CD8-positive, alpha-beta memory T cell (primary cell): ENCODE measurements around the gene TMTC1. TPM values are rescaled to one million over a fixed set of nuclear protein-coding genes. Genes with fewer than 3 reads are reported as not detected.

Experiments used
- CTCF ChIA-PET: fragments of 350-600 bp; sonication (Branson Sonifier 250); formaldehyde crosslinking; loops from one replicate; lab custom pipeline; 2021; ENCODE audit warnings: antibody characterized with exemption; lab: Charles Lee
- POLR2A ChIA-PET: fragments of 350-600 bp; sonication (Branson Sonifier 250); formaldehyde crosslinking; loops from one replicate; lab custom pipeline; 2021; ENCODE audit warnings: antibody characterized with exemption; lab: Charles Lee
- DNase-seq, 5 donors: peaks; one replicate each; pipeline versions ENCODE4 v3.0.0 to v3.0.0-alpha.2; 2020 to 2022; ENCODE audit warnings: mixed read lengths in 1 of 5
- H3K27ac ChIP-seq: one replicate; pipeline ENCODE4 v1.7.0; 2013; ENCODE audit warnings: low read depth, mild to moderate bottlenecking, low read length, moderate library complexity
- H3K27me3 ChIP-seq: 2 replicates; pipeline ENCODE4 v1.7.0; 2013; ENCODE audit warnings: low read length, mild to moderate bottlenecking; ENCODE audit not compliant: insufficient read depth, poor library complexity, severe bottlenecking
- H3K36me3 ChIP-seq: 2 replicates; pipeline ENCODE4 v1.7.0; 2013; ENCODE audit warnings: mild to moderate bottlenecking, low read length, moderate library complexity; ENCODE audit not compliant: insufficient read depth
- H3K4me1 ChIP-seq: 2 replicates; pipeline ENCODE4 v1.7.0; 2013; ENCODE audit warnings: mild to moderate bottlenecking, low read length, moderate library complexity; ENCODE audit not compliant: insufficient read depth
- H3K4me3 ChIP-seq: 2 replicates; pipeline ENCODE4 v1.7.0; 2013; ENCODE audit warnings: mild to moderate bottlenecking, low read length
- H3K9me3 ChIP-seq: 2 replicates; pipeline ENCODE4 v1.7.0; 2013; ENCODE audit warnings: mild to moderate bottlenecking, low read length
- H3K27ac Mint-ChIP-seq, 8 donors: one replicate each; pipeline ENCODE4 v1.8.0; 2020 to 2021; ENCODE audit warnings: mixed read lengths in 8 of 8, mild to moderate bottlenecking in 6 of 8, inconsistent platforms in 3 of 8, moderate library complexity in 3 of 8
- H3K27me3 Mint-ChIP-seq, 2 donors: one replicate each; pipeline ENCODE4 v1.8.0; 2020 to 2021; ENCODE audit warnings: mixed read lengths in 2 of 2, mild to moderate bottlenecking in 1 of 2, moderate library complexity in 1 of 2
- H3K36me3 Mint-ChIP-seq, 3 donors: one replicate each; pipeline ENCODE4 v1.8.0; 2020 to 2021; ENCODE audit warnings: mixed read lengths in 3 of 3, inconsistent platforms in 1 of 3, mild to moderate bottlenecking in 1 of 3
- H3K4me1 Mint-ChIP-seq, 3 donors: one replicate each; pipeline ENCODE4 v1.8.0; 2020 to 2021; ENCODE audit warnings: mixed read lengths in 3 of 3, inconsistent platforms in 1 of 3, mild to moderate bottlenecking in 1 of 3
- H3K4me3 Mint-ChIP-seq, 7 donors: one replicate each; pipeline ENCODE4 v1.8.0; 2020 to 2021; ENCODE audit warnings: mixed read lengths in 7 of 7, mild to moderate bottlenecking in 6 of 7, moderate library complexity in 4 of 7, inconsistent platforms in 2 of 7
- H3K9me3 Mint-ChIP-seq, 5 donors: one replicate each; pipeline ENCODE4 v1.8.0; 2020 to 2022; ENCODE audit warnings: mixed read lengths in 5 of 5, mild to moderate bottlenecking in 3 of 5, moderate library complexity in 2 of 5, inconsistent platforms in 1 of 5
- polyA plus RNA-seq: library from polyadenylated mRNA; unstranded; fragments of 300-500 nt; fragmentation: Illumina TruSeq; gene quantifications from one replicate; pipeline ENCODE4 v1.2.3, GENCODE V29; 2021
- total RNA-seq, 2 experiments: library from RNA; stranded (reverse); gene quantifications; one replicate each; pipeline ENCODE4 v1.2.3, GENCODE V29; 2021

The TMTC1 gene
- total and polyA plus RNA-seq, 3 experiments from 2014 or later = not detected

GRCh38 chr12:29537298-29537697 lies 246.4 kb downstream of the TMTC1 start:
- H3K4me3 ChIP-seq = no peak overlapping the region
- Mint-ChIP-seq H3K36me3 (no peaks in the 10 kb centered on the region), H3K4me3 (no peak overlapping the region), H3K27ac (no peak overlapping the region), H3K9me3 (no peaks in the 10 kb centered on the region), H3K4me1 (no peaks in the 10 kb centered on the region), H3K27me3 (peaks cover 6 to 32% of the 10 kb centered on the region in 2 donors)
- H3K9me3 ChIP-seq = no peaks in the 10 kb centered on the region
- no peaks in the 10 kb centered on the region for H3K36me3 ChIP-seq
- no peak for DNase-seq
- CTCF ChIA-PET = no interaction called here
- POLR2A ChIA-PET = no interaction called here
- no peaks in the 10 kb centered on the region for H3K4me1 ChIP-seq
- no peak overlapping the region for H3K27ac ChIP-seq
- H3K27me3 ChIP-seq = no peaks in the 10 kb centered on the region

- POLR2A ChIA-PET = no interaction called here
- Mint-ChIP-seq H3K27ac (no peak overlapping the region), H3K27me3 (peaks cover 9 to 34% of the 10 kb centered on the region in 2 donors), H3K4me1 (no peaks in the 10 kb centered on the region), H3K36me3 (no peaks in the 10 kb centered on the region), H3K4me3 (no peak overlapping the region), H3K9me3 (no peaks in the 10 kb centered on the region)
- Histone ChIP-seq H3K9me3 (no peaks in the 10 kb centered on the region), H3K27ac (no peak overlapping the region), H3K27me3 (no peaks in the 10 kb centered on the region), H3K36me3 (no peaks in the 10 kb centered on the region), H3K4me3 (no peak overlapping the region), H3K4me1 (no peaks in the 10 kb centered on the region)
- DNase-seq = no peak
- CTCF ChIA-PET = no interaction called here
Measured at GRCh38 chr12:29534935-29535334, 248.8 kb downstream of the TMTC1 start.

GRCh38 chr12:29533815-29534489 lies 249.8 kb downstream of the TMTC1 start:
- no peaks in the 10 kb centered on the region for H3K27me3 ChIP-seq
- ChIA-PET POLR2A (no interaction called here), CTCF (interaction anchor here (0.5 to 1.6 kb wide), 2 partner anchors 14 to 64 kb away, joined by 3 to 6 read pairs; no protein-coding TSS in a partner anchor)
- H3K4me3 ChIP-seq = no peak overlapping the region
- H3K4me1 Mint-ChIP-seq = no peaks in the 10 kb centered on the region
- H3K27me3 Mint-ChIP-seq = peaks cover 9 to 38% of the 10 kb centered on the region in 2 donors
- H3K36me3 ChIP-seq = no peaks in the 10 kb centered on the region
- H3K4me3 Mint-ChIP-seq = no peak overlapping the region
- no peaks in the 10 kb centered on the region for H3K9me3 ChIP-seq
- no peaks in the 10 kb centered on the region for H3K9me3 Mint-ChIP-seq
- no peak overlapping the region for H3K27ac Mint-ChIP-seq
- no peaks in the 10 kb centered on the region for H3K36me3 Mint-ChIP-seq
- no peaks in the 10 kb centered on the region for H3K4me1 ChIP-seq
- no peak for DNase-seq
- no peak overlapping the region for H3K27ac ChIP-seq

GRCh38 chr12:29531471-29531870 lies 252.3 kb downstream of the TMTC1 start:
- Mint-ChIP-seq H3K36me3 (no peaks in the 10 kb centered on the region), H3K9me3 (no peaks in the 10 kb centered on the region), H3K4me1 (no peaks in the 10 kb centered on the region), H3K4me3 (no peak overlapping the region), H3K27ac (no peak overlapping the region), H3K27me3 (peaks cover 11 to 51% of the 10 kb centered on the region in 2 donors)
- H3K27me3 ChIP-seq = no peaks in the 10 kb centered on the region
- DNase-seq = no peak
- no peaks in the 10 kb centered on the region for H3K36me3 ChIP-seq
- H3K9me3 ChIP-seq = no peaks in the 10 kb centered on the region
- H3K4me1 ChIP-seq = no peaks in the 10 kb centered on the region
- no peak overlapping the region for H3K27ac ChIP-seq
- ChIA-PET CTCF (no interaction called here), POLR2A (no interaction called here)
- H3K4me3 ChIP-seq = no peak overlapping the region

GRCh38 chr12:29530436-29530835 lies 253.3 kb downstream of the TMTC1 start:
- no peaks in the 10 kb centered on the region for H3K4me1 ChIP-seq
- ChIA-PET POLR2A (no interaction called here), CTCF (interaction anchor here (0.8 kb wide), 1 partner anchor 9 kb away, joined by 3 read pairs; no protein-coding TSS in a partner anchor)
- no peaks in the 10 kb centered on the region for H3K36me3 Mint-ChIP-seq
- H3K27ac ChIP-seq = no peak overlapping the region
- H3K27me3 ChIP-seq = no peaks in the 10 kb centered on the region
- H3K9me3 ChIP-seq = no peaks in the 10 kb centered on the region
- no peaks in the 10 kb centered on the region for H3K9me3 Mint-ChIP-seq
- DNase-seq = no peak
- no peaks in the 10 kb centered on the region for H3K4me1 Mint-ChIP-seq
- H3K4me3 Mint-ChIP-seq = no peak overlapping the region
- H3K27ac Mint-ChIP-seq = no peak overlapping the region
- no peaks in the 10 kb centered on the region for H3K36me3 ChIP-seq
- H3K4me3 ChIP-seq = no peak overlapping the region
- peaks cover 11 to 47% of the 10 kb centered on the region in 2 donors for H3K27me3 Mint-ChIP-seq

GRCh38 chr12:29528161-29528560 lies 255.6 kb downstream of the TMTC1 start:
- peaks cover 7 to 44% of the 10 kb centered on the region in 2 donors for H3K27me3 Mint-ChIP-seq
- no peak overlapping the region for H3K4me3 ChIP-seq
- H3K36me3 Mint-ChIP-seq = no peaks in the 10 kb centered on the region
- H3K4me3 Mint-ChIP-seq = no peak overlapping the region
- no peaks in the 10 kb centered on the region for H3K9me3 ChIP-seq
- DNase-seq = no peak
- H3K27ac Mint-ChIP-seq = no peak overlapping the region
- ChIA-PET CTCF (no interaction called here), POLR2A (no interaction called here)
- no peaks in the 10 kb centered on the region for H3K9me3 Mint-ChIP-seq
- H3K27ac ChIP-seq = no peak overlapping the region
- H3K36me3 ChIP-seq = no peaks in the 10 kb centered on the region
- no peaks in the 10 kb centered on the region for H3K4me1 ChIP-seq
- no peaks in the 10 kb centered on the region for H3K4me1 Mint-ChIP-seq
- H3K27me3 ChIP-seq = no peaks in the 10 kb centered on the region

GRCh38 chr12:29521951-29522350 lies 261.8 kb downstream of the TMTC1 start:
- Histone ChIP-seq H3K27me3 (no peaks in the 10 kb centered on the region), H3K9me3 (no peaks in the 10 kb centered on the region), H3K36me3 (no peaks in the 10 kb centered on the region), H3K4me3 (no peak overlapping the region), H3K4me1 (no peaks in the 10 kb centered on the region), H3K27ac (no peak overlapping the region)
- DNase-seq = no peak
- Mint-ChIP-seq H3K27ac (no peak overlapping the region), H3K36me3 (no peaks in the 10 kb centered on the region), H3K27me3 (peaks cover 0 to 7% of the 10 kb centered on the region in 2 donors), H3K9me3 (no peaks in the 10 kb centered on the region), H3K4me3 (no peak overlapping the region), H3K4me1 (no peaks in the 10 kb centered on the region)
- ChIA-PET CTCF (interaction anchor here (1.5 to 3.9 kb wide), 4 partner anchors 9 to 1325 kb away, joined by 3 to 21 read pairs (median 6); no protein-coding TSS in a partner anchor), POLR2A (no interaction called here)

- Mint-ChIP-seq H3K9me3 (no peaks in the 10 kb centered on the region), H3K4me1 (no peaks in the 10 kb centered on the region), H3K36me3 (no peaks in the 10 kb centered on the region), H3K4me3 (no peak overlapping the region), H3K27ac (peak overlapping the region in 1 of 8 donors; percentile 58), H3K27me3 (peaks cover 1 to 14% of the 10 kb centered on the region in 2 donors)
- Histone ChIP-seq H3K27ac (no peak overlapping the region), H3K36me3 (no peaks in the 10 kb centered on the region), H3K4me3 (no peak overlapping the region), H3K4me1 (no peaks in the 10 kb centered on the region), H3K27me3 (no peaks in the 10 kb centered on the region), H3K9me3 (no peaks in the 10 kb centered on the region)
- CTCF ChIA-PET = interaction anchor here (0.6 to 3.9 kb wide), 9 partner anchors 12 to 1327 kb away, joined by 3 to 21 read pairs (median 4); no protein-coding TSS in a partner anchor
- POLR2A ChIA-PET = no interaction called here
- DNase-seq = peak in 1 of 5 donors; percentile 7
Measured at GRCh38 chr12:29519585-29520182, 264.1 kb downstream of the TMTC1 start.
